NCI-H748 (cell line): ENCODE results near the gene BCKDHA.
"Not testable (repeated sequence)": the region's sequence is repeated elsewhere in the genome, so short reads cannot be mapped to it uniquely, and the experiment has no call there.

ENCODE experiments used
- DNase-seq: peaks from one replicate; lab custom pipeline; 2025; ENCODE audit not compliant: unreplicated experiment; lab: John Stamatoyannopoulos, UW

BCKDHA gene

GRCh38 chr19:41424335-41425173 lies 26.9 kb downstream of the BCKDHA start:
- DNase-seq: no peak

DNA sequence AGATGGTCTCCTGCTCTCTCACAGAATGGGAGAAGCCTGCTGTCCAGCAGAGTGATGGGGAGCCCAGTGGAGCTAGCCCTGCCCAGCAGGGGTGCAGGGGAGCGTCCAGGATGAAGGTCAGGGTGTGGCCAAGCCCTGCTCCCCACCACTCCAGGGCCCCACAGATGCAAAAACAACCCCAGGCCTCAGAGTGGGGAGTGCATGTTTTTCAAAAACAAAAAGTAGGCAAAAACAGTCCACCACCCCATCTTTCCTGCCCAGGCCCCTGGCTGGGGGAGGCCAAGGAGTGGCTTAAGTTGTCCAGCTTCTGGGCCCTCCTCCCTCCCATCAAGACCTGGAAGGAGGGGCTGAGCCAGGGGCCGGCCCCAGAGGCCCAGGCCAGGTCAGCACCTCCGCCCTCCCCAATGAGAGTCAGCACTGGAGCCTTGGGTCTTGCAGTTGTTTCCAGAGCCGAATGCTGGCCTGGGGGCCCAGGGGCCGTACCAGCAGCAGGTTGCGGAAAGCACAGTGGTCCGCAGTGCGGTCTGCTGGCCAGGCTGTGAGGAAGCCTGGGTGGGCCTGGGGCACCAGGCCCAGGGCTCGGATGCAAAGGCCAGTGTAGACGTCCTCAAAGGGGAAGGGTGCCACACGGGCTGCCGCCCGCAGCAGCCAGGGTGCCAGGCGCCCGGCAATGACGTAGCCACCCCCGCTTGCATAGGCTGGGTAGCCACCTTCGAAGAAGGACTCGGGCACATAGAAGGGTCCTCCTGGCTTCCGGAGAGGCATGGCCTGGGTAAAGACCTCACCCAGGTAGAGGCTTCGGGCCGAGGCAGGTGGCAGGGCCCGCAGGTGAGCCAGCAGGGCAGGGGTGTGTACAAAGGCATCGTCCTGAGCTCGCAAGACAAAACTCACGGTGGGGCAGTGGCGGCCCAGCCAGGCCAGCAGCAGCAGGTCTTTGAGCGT lies 27.8 kb downstream of the BCKDHA start:
- DNase-seq: no peak

DNA sequence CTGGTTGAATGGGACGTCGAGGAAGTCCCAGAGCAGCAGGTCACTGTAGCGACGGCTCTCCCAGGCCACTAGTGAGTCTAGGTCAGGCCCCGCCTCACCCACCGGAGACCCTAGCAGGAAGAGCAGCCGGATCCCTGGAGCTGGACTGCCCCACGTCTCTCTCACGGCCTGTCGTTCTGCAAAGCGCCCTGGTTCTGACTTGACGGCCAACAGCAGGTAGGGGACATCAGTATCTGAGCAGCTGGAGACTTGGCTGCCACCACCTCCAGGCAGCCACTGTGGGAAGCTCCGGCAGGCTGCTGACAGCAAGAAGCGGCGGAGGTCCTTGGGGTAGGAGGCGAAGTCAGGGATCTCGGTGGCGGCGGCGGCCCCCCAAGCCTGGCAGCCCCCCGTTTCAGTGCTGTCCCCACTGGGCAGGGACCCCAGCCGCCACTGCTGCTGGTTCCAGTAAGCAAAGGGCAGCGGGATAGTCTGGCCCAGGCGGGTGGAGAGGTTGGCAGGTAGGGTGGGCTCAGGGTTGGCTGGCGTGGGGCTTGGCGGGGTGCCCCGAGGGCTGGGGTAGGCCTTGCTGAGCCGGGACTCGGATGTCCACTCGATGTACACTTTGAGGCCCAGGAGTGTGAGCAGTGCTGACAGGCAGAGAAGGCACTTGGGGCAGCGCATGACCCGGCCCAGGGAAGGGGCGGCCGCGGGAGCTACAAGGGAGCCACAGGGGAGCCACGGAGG lies 28.7 kb downstream of the BCKDHA start:
- DNase-seq: no peak

- DNase-seq: peak; percentile 70
These were observed 29.5 kb downstream of the BCKDHA start, which contains the start of gene B3GNT8 for GRCh38 chr19:41426952-41427646. B3GNT8 (minus strand) TSS chr19:41427374; CDS start chr19:41426778, 596 bp downstream.

DNA sequence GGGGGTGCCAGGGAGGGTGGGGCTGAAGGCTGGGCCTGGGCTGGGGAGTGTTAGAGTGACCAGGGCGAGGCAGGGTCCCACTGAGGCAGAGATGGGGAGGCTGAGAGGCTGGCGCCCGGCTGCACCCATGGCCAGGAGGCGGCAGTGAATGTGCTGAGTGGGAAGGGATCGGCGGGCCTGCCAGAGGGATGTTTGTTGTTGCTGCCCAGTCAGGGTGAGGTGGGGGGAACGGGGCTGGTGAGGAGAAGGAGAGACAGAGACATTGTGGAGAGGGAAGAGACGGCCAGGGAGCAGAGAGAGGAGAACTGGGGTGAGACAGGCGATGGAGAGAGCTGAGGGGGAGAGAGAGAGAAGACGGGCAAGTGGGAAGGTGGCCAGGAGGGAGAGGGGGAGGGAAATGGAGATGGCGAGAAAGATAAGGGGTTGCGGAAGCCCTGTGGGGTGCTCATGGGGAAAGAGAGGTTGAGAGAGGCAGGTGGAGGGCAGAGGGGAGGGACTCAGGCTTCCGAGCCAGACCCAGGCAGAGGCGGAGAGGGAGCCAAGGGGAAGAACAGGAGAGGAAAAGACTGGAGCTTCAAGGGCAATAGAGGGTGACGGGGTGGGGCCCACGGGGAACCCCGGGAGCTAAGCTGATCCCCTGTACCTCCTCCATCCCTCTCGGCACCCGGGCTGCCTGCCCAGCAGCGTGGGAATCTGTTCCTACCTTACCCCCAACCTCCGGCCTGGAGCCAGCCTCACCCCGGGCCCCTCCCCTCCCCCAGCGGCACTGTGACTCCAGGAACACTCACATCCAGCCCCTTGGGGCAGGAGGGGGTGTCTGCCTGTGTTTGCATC lies 30.2 kb downstream of the BCKDHA start:
- DNase-seq: no peak

DNA sequence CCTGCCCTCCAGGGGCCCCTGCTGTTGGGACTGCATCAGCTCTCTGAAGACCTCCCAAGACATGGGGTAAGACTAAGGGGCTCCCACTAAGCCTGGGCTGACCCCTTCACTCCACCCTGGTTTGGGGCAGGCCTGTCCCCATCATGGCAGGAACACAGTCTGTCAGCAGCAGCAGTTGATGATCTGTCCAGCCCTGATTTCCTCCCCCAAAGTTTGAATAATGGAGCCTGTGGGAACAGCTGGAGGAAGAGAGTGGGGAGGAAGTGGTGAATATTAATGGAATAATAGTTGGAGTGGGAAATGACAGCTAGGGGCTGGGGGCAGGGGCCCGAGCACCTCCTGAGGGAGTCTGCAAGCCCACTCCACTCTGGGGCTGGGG lies 30.9 kb downstream of the BCKDHA start:
- DNase-seq: no peak

- no peak for DNase-seq
These were observed 33.3 kb downstream of the BCKDHA start for GRCh38 chr19:41430922-41431321.

- DNase-seq: no peak
These were observed 34.1 kb downstream of the BCKDHA start for GRCh38 chr19:41431426-41432386.

- no peak for DNase-seq
These were observed 35.6 kb downstream of the BCKDHA start for GRCh38 chr19:41433171-41433570.

GRCh38 chr19:41434450-41434849 lies 36.8 kb downstream of the BCKDHA start:
- no peak for DNase-seq

GRCh38 chr19:41435376-41435775 lies 37.8 kb downstream of the BCKDHA start:
- DNase-seq: not testable (repeated sequence)

DNA sequence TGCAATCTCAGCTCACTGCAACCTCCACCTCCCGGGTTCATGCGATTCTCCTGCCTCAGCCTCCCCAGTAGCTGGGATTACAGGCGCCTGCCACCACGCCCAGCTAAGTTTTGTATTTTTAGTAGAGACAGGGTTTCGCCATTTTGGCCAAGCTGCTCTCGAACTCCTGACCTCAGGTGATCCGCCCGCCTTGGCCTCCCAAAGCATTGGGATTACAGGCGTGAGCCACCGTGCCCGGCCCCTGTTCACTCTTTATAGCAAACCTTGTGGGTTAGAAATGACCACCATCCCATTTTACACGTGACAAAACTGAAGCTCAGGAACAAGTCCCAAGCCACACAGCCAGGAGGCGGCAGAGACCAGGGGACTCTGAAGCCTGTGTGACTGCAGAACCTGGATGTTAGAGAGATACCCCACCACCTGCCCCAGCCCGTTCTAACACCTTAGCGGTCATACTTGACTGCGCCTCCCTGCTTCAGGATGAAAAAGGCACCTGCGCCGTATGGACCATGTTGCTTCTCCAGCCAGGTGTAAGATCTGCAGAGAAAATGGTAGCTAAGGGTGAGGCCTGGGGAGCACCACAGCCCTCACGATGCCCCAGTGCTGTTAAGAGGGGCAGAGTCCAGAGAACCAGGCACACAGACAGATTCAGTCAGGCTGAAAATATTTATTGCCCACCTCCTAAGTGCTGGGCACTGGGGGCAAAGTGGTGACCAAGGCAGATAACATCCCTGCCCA lies 38.5 kb downstream of the BCKDHA start:
- DNase-seq: no peak

DNA sequence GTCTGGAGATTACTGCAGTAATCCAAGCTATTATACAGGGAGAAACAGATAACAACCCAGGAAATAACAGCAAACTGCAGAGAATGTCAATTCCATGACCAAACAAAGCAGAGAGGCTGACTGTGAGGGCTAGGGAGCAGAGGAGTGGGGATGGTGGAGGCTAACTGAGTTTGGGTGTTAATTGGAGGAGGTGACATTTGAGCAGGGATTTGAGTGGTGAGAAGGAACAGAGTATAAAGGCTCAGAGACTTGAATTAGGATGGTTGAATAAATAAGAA lies 39.0 kb downstream of the BCKDHA start:
- DNase-seq: no peak

DNA sequence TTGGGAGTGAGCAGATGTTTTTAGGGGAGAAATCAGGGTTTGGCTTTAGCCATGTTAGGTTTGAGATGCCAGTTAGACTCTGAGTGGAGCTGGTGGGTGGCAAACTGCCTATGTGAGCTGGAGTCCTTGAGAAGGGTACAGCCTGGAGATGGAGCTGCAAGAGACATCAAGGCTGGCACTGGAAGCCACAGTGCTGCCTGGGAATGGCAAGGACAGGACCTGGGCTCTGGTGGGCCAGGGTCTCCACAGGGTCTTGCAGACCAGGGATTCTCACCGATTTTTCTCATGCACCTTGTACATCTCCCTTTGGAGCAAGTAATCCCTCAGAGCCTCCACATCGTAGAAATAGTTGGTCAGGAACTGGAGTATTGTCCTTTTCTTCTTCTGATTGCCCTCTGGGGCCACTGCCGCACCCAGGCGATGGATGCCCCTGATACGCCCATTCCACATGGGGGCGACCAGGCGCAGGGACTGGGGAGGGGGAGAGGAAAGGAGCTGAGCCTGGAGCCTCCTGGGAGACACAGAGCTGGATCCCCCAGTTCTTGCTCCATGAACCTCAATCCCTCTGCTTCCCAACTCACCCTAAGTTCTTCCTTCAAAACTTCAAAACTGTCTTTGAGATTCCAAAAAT lies 40.4 kb downstream of the BCKDHA start:
- no peak for DNase-seq

- DNase-seq: peak; percentile 100
These were observed 42.0 kb downstream of the BCKDHA start, which contains the start of gene DMAC2 for GRCh38 chr19:41439441-41440222. DMAC2 (minus strand) TSS chr19:41439912; CDS start chr19:41439899, 13 bp downstream.

DNA sequence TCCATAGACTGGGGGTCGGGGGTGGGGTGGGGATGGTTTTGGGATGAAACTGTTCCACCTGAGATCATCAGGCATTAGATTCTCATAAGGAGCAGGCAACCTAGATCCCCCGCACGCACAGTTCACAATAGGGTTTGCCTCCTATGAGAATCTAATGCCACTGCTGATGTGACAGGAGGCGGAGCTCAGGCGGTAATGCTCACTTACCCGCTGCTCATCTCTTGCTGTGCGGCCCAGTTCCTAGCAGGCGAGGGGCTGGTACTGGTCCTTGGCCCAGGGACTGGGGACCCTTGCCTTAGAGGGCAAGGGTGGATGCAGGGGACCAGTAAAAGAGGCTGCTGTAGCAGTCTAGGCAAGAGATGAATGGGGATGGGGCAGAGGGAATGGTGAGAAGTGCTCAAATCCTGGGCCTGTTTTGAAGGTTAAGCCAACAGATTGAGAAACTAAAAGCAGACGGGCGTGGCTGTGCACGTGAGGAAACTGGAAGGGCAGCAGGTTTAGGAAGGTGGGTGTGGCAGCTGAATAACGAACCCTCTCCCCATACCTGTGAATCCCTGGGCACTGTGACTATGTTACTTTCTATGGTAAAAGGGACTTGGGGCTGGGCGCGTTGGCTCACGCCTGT lies 43.8 kb downstream of the BCKDHA start:
- no peak for DNase-seq
